HG02623 (cell line): ENCODE measurements around the gene TBC1D22B.
A peak's percentile ranks its signal among the peaks of the same experiment; 100 is the strongest.

Source experiments
- ATAC-seq: cut with Tn5 transposase; IDR thresholded peaks from one replicate; pipeline ENCODE4 v1.9.1; 2021; ENCODE audit warnings: moderate library complexity; ENCODE audit not compliant: unreplicated experiment

Gene TBC1D22B

DNA sequence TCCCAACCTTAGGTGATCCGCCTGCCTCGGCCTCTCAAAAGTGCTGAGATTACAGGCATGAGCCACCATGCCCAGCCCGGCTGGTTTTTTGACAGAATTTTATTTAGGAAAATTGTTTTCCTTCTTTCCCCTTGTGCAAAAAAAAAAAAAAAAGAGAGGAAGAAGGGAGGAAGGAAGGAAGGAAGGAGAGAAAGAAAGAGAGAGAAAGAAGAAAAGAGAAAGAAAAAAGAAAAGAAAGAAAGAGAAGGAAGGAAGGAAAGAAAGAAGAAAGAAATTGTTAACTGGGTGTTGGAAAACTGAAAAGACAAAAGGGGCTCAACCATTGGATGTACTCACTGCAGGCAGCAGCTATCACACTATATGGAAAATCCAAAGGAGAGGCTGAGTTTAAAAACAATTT, 94.8 kb downstream of the TBC1D22B start:
- no peak for ATAC-seq

DNA sequence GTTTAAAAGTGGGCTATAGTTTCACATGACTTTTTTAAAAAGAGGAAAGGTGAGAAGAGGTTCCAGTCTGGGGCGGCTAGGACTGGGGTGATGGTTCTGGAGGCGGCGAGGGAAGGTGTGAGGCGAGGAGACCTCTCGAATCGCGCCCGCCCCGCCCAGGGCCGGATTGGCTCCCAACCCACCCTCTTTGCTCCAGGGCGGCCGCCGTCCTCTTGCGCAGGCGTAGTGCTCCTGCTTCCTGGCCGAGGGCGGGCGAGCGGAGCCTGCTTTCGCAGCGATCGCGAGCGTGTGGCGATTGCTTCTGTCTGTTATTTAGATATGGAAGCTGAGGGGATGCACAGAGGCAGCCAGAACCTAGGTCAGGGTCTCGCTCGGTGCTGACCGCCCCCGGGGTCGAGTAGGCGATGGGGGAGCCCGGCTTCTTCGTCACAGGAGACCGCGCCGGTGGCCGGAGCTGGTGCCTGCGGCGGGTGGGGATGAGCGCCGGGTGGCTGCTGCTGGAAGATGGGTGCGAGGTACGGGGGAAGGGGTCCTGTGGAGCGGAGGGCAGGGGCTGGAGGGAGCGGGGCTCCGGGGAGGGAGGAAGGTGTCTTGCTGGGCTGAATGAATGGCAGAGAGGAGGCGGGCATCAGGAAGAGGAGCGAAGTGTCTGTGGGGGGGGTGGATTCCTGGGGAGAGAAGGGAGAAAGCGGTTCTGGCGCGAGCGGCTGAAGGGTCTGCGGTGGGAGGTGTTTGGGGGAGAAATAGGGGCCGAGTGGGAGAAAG, 96.4 kb downstream of the TBC1D22B start, which contains the start of gene RNF8:
Gene RNF8 (plus strand): TSS at position 223 of the 765 bp plus-strand sequence. CDS start 182 bp downstream, at position 405.
- peak; percentile 87 for ATAC-seq

DNA sequence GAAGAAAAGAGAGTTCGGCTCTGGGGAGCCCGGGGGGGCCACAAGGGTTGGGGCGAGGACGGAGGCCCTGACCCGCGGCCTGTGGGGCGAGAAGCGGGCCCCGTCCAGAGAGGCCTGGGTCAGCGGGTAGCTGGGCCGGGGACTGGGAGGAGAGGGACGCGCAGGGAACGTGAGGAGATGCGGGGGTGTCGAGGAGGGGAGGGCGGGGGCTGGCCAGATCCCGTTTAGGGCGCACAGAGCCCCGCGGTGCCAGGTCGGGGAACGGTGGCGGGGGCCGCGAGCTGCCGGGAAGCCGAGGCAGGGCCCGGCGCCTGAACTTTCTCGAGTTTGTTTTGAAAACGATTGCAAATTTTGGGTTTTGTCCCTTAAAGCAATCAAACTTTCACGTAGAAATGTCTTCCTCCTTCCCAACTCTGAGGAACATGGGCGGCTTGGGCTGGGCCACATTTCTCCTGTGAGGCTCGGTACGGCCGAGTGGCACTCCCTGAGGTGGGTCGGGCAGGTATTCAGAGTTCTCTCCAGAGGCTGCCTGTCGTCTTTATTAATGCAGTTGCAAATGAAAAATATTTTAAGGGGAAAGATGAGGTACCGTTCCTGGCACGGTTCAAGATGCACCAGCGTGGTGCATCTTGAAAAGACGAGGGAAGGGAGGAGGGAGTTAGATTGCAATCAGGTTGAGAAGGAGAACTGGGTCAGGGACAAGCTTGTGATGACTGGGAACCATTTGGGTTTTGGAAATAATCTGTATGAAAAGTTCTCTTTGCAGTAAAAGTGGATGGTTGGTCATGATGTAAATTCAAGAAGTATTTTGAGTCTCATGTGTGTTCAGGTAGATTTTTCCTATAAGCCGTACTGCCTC, 97.2 kb downstream of the TBC1D22B start:
- ATAC-seq, result no peak

DNA sequence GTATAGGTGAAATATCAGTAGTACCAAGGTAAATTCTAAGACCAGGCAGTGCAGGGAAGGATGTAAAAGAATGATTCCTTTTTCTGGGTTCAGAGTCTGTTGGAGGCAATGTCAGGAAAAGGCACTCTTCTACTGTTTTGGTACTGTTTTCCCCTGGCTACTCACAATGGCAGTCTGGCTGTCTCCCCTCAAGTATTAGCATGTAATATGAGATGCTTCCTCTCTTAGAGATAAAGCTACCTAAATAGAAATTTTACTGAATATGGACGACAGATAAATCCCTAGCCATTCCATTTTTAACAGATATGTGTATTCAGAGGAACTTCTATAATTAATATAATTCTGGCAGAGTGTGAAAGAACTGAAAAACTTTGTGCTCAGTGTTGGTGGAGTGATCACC, 99.7 kb downstream of the TBC1D22B start:
- no peak for ATAC-seq

DNA sequence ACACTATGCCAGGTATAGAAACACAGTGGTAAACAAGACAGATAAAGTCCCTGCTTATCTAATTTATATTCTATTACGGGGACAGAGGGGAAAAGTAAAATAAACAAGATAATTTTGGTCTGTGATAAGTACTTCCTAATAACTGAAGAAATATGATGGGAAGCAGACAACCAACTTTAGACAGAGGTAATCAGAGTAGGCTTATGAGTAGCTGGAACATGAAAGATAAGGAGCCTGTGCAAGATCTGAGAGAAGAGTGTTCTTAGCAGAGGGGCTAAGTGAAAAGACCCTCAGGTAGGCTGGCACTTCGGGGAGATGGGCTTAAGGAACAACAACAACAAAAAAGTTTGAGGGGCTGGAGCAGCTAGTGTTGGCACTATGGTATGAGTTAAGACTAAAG, 100.3 kb downstream of the TBC1D22B start:
- ATAC-seq, result no peak

DNA sequence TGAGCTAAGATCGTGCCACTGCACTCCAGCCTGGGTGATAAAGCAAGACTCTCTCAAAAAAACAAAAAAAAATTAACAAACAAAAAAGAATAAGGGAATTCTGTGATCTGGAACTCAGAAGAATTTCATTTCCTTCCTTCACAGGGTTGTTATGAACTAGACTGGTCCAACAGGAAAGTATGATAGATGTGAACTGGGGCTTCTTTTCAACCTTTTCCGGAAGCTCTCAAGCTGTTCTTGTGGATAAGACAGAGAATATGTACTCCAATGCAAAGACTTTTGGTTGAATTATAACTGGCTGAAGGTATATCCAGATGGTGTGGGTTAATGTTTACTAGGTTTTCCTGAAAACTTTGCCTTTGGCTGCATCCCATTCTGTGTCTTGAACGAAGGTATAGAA, 101.5 kb downstream of the TBC1D22B start:
- ATAC-seq, result no peak

DNA sequence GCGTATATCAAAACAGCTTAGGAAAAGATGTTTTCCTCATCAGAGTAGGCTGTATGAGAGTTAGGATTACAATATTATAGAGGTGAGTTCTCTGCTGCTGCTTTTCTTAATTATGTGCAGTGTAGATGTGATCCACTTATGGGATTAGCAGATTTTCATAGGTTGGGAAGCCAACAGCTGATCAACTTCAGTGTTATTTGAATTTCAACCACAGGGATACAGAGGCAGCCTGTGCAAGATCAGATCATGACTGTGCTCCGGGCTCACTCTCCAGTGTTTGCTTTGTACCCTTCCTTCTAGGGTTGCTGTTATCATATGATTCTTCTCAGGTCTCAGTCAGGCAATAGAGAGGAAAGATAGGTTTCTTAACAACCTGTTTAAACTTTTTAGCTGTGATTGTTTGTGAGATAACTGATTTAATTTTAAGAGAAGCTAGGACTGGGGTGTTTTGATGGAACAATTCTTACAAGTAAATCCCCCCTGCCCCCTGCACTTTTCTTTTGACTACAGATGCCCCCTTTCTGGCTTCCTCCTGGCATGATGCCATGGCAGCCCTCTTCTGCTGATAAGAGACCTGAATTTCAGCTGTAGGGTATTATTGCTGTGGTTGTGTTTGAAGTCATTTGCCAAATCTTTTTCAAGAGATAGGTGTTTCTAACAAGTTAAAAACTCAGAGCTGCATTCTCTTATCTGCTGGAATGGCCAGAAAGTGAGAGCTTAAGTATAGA, 104.7 kb downstream of the TBC1D22B start:
- no peak for ATAC-seq

DNA sequence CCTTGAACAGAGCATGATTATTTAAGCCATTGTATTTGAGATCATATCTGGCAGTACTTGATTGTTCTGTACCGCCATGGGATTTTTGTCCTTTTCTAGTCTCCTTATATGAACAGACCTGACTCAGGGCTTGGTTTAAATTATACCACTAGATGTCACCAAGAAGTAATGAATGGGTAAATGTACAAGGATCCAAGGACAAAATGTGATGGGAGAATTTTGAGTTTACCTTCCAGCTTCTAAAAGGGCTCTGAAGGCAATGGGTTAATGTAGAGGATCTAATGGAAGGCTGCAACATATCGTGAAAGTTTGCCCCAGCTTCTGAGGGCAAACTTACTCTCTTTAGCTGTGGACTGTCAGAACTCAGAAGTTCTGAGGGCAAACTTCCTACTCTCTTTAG, 108.2 kb downstream of the TBC1D22B start:
- ATAC-seq, result no peak

DNA sequence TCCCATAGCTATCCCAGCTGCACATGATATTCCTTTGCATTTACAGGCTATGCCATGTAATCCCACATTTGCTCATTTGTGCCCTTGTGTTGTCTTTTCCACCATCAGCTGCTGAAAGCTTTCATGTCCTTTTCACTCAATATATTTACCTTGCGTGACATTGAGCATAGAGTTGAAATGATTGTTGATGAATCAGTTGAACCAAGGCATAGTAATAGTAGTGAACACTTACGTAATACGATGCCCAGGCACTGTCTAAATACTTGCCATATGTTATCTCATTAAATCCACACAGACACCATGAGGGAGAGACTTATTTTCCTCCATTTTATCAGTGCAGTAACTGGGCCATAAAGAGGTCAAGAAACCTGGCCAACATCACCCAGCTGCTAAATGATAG, 109.3 kb downstream of the TBC1D22B start:
- ATAC-seq, result no peak

DNA sequence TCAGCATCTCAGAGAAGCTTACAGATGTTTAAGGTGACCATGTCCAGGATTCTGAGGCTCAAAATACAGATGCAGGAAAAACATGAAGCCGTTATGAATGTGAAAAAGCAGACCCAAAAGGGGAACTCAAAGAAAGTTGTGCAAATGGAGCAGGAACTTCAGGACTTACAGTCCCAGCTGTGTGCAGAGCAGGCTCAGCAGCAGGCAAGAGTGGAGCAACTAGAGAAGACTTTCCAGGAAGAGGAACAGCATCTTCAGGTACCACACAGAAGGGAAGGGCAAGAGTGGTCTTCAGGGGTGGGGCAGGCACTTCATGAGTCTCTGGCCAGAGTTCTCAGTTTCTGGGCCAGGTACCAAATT, 111.4 kb downstream of the TBC1D22B start:
- no peak for ATAC-seq

DNA sequence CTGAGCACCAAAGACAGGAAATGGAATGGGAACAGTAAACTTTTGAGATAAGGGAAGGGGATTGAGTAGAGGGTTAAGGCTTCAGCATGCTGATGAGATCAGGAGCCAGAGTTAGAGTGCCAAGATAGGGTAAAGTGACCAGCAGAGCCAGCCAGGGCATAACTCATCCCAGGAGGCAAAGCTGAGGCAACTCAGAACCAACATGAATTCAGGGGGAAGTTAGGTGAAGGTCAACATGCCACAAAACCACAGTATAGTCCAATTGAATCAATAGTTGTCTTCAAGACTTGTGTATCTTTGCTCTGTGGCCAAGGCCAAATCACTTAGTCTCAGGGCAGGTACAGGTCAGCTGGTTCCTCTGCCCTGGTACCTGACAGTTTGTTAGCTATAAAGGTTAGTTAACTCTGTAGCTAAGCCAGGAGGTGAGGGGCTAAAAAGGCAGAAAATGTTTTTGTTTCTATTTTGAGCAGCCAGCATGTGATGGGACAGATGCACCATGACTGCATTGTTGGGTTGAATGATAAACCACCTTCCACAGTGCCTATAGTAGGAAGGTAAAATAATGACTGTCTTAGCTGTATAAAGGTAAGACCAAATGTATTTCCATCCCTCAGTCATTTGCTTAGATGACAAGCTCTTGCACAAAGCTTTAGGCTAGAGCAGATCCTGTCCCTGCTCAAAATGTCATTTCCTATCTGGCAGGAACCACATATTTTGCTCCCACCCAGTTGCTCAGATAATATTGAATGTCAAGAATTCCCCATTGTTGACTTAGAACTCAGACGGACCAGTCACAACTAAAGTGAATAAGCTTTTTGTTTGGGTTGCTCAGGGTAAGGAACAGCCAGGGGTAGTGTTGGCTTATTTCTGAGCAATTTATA, 112.0 kb downstream of the TBC1D22B start:
- no peak for ATAC-seq

DNA sequence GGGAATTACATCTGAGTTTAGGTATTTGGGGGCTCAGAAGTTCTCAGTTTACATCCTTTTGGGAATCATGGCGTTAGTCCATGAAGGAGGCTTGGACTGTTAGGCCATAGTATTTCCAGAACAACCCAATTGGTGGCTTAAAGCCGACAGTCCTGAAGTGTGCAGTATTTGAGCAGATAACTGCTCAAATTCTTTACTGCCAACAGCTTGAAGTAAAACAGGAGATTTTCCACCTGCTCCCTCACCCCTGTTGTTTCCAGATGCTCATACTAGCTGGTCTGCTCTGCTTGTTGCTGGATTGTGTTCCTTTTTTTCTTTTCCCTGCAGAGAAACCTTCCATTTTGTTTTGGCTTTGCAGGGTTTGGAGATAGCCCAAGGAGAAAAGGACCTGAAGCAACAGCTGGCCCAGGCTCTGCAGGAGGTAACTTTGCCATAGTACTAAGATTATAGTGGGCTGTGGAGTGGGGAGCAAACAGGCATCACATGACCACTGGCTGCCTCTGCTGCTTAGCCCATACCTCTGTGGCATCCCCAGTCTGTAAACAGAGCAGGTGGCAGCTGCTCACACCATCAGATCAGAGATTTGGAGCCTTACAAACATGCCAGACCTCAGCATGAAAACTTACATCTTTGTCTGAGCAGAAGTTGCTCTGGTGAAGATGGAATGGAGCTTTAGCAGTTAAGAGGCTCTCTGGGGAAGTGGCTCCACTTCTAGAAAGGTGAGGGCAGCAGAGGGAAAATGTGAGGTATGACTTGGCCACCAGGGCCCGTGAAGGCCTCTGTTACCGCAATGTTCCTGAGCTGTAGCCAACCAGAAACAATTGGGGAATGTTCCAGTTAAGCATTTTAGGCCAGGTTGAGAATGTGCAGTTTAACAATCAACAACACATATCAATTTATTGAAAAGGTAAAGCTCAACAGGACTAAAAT, 113.8 kb downstream of the TBC1D22B start:
- no peak for ATAC-seq

DNA sequence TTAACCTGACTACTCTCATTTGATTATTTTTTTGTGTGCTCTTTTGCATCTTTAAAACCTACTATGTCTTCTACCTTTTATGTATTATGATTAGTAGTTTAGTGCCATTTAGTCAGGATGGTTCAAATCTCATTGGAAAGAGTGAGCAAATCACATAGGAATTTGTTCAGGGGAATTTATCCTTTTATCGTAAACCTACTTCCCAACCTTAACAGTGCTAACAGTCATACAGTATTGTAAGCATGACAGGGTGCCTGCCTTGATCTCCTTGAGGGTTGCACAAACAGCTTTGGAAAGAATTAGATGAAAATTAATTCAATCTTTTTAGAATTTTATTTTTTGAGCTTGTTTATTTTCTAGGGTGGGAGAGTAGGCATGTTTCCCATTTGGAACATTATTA, 114.5 kb downstream of the TBC1D22B start:
- no peak for ATAC-seq

DNA sequence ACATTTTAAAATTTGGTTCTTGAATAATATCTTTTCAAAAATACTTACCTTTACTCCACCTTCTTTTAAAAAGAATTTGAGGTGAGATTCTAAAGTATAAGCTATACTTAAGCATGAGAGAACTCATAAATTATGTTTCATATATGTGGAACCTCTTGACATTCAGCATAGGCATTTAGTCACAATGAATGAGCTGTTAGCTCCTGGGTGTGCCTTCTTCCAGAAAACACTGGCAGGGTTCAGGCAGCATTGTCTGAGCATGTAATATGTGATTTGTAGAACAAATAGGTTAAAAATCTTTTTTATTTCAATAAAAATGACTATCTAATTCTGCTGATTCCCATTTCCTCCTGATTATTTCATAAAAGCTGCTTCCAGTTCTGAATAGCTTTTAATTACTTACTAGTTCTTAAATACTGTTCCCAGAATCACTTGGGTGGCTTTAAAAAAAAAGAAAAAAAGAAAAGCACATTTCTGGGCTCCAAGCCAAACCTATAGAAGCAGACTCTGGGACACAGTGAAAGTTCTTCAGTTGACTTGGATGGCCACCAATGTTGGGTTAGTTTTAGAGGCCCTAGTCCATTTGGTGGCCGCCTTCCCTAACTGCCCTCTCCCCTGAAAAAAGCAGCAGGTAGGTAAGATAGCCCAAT, 116.4 kb downstream of the TBC1D22B start:
- no peak for ATAC-seq

DNA sequence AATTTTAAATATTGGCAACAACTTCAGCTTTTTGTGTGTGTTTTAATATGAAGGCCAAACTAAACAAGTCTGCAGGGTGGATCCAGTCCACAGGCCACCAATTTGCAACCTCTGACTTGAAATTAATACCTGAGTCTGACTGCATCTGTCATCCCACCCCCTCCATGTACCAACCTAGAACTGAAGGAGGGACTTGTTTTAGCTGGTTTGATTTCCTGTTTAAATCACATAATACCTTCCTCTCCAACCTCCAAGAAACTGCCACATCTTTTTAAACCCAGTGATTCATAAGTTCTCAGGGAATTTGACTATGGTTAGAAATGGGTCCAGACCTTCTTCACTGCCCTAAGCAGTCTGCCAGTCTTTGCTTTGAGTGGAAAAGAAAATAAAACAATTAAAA, 117.8 kb downstream of the TBC1D22B start:
- ATAC-seq, result no peak

DNA sequence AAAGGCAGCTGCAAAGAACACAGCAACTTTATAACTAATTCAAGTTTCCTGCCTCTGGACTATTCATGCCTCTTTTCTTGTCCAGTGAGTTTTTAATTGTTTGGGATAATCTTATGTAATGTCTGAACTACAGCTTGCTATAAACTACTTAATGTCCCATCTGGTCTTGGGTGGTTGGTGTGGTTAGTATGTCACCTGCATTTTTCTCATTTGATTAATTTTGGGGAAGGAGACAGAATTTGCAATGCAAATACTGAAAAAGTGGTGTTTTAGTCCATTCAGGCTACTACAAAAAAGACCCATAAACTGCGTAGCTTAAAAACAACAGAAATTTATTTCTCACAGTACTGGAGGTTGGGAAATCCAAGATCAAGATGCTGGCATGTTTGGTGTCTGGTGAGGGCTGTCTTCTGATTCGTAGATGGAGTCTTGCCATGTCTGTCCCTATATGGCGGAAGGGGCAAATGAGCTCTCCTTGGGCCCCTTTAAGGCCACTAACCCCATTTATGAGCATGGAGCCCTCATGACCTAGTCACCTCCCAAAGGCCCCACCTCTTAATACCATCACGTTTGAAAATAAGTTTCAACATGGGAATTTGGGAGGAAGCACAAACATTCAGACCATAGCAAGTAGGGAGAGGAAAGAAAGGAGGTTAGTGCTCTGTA, 118.6 kb downstream of the TBC1D22B start:
- ATAC-seq, result no peak

DNA sequence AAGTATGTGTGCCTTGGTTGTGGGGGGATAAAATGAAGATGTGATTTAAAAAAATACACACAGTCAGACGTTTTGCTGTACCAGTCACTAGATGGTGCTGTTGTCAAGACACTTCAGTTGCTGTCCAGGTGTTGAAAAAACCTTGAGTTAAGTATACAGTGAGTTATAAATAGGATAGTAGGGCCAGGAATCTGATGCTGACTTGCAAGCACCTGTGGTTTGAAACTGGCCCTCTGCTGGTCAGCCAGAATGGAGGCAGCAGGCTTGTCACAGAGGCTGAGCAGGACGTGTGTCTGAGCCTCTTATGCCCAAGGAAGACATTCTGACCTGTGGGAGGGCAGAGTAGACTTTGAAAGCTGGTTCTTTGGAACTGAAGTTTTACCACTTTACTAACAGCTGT, 124.0 kb downstream of the TBC1D22B start:
- ATAC-seq, result no peak
